Mucosa of descending colon (tissue), 3 donors: ENCODE data around the gene PRPF40A. TPM values are rescaled to one million over a fixed set of nuclear protein-coding genes. Genes with fewer than 3 reads are reported as not detected.

Experiments used
- ATAC-seq: fragments of 200-7000 bp; cut with Tn5 transposase; one replicate; pipeline ENCODE4 v1.9.1; 2020; ENCODE audit warnings: mild to moderate bottlenecking, moderate library complexity
- DNase-seq, 3 donors: peaks; one replicate each; pipeline ENCODE4 v3.0.0-alpha.2; 2020
- H3K36me3 ChIP-seq: fragments of 200-600 bp; one replicate; pipeline ENCODE4 v1.8.0; 2021; ENCODE audit warnings: low read depth, mild to moderate bottlenecking
- H3K4me1 ChIP-seq: fragments of 200-600 bp; one replicate; pipeline ENCODE4 v1.8.0; 2021; ENCODE audit warnings: low read depth, mild to moderate bottlenecking
- H3K4me3 ChIP-seq: fragments of 200-600 bp; one replicate; pipeline ENCODE4 v1.8.0; 2021; ENCODE audit warnings: mild to moderate bottlenecking
- H3K9me3 ChIP-seq: fragments of 200-600 bp; one replicate; pipeline ENCODE4 v1.8.0; 2021; ENCODE audit warnings: mild to moderate bottlenecking
- intact Hi-C, 2 donors: fragments of 100-400 bp; cut with DNase I in 1 of 2; cut with micrococcal nuclease in 1 of 2; formaldehyde crosslinking; loops; one replicate each; pipeline versions ENCODE4 v1.11.0 to v1.11.1; 2022; cut with DNase I, micrococcal nuclease
- total RNA-seq, 3 donors: library from RNA; stranded (reverse); fragmentation: NEBNext Ultra II Directional in 2 of 3; extraction: Animal tissue kit (Norgen Biotek cat#: 25700) in 2 of 3; gene quantifications; one replicate each; pipeline versions ENCODE4 v1.2.1 to v1.2.4, GENCODE V29; 2021 to 2023
- TF ChIP-seq, protein P1 (sequence below): fragments of 200-600 bp; IDR thresholded peaks from one replicate; pipeline ENCODE4 v1.8.0; 2022; ENCODE audit warnings: antibody characterized with exemption, mild to moderate bottlenecking
- donor health status: DM: no; HTN: no; CAD: no; lungs with moderate emphysema.
- donor health status: DM: no; HTN: no; CAD: no.
- donor health status: DM: no; HTN: yes; CAD: no.

PRPF40A gene
- total RNA-seq, 3 donors from 2014 or later: 66.6 to 87.4 (median 72.3) TPM

DNA sequence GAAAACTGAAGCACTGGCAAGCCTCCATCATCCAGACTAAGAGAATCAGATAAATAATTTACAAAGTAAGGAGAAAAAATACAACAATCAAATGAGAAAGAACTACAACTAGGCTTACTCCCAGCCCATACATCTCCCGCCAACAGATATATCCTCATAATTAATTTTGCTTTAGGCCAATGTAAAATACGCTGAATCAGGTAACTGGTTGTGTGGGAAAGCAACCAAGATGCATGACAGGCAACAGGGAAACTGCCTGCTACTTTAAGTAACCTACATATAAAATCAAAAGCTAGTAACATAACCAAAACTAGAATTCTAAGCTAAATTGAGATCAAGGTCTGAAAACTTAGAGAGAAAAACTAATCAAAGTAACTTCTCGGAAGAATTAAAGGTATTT lies 21.5 kb downstream of the PRPF40A start:
- intact Hi-C loops: no loop called here
- no peak for DNase-seq
- TF ChIP-seq, protein P1, sequence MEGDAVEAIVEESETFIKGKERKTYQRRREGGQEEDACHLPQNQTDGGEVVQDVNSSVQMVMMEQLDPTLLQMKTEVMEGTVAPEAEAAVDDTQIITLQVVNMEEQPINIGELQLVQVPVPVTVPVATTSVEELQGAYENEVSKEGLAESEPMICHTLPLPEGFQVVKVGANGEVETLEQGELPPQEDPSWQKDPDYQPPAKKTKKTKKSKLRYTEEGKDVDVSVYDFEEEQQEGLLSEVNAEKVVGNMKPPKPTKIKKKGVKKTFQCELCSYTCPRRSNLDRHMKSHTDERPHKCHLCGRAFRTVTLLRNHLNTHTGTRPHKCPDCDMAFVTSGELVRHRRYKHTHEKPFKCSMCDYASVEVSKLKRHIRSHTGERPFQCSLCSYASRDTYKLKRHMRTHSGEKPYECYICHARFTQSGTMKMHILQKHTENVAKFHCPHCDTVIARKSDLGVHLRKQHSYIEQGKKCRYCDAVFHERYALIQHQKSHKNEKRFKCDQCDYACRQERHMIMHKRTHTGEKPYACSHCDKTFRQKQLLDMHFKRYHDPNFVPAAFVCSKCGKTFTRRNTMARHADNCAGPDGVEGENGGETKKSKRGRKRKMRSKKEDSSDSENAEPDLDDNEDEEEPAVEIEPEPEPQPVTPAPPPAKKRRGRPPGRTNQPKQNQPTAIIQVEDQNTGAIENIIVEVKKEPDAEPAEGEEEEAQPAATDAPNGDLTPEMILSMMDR: no peak
- H3K4me3 ChIP-seq: no peak overlapping the region
- no peak for ATAC-seq
- H3K9me3 ChIP-seq: no peaks in the 10 kb centered on the region
- peaks cover 7% of the 10 kb centered on the region for H3K4me1 ChIP-seq
- H3K36me3 ChIP-seq: no peaks in the 10 kb centered on the region

DNA sequence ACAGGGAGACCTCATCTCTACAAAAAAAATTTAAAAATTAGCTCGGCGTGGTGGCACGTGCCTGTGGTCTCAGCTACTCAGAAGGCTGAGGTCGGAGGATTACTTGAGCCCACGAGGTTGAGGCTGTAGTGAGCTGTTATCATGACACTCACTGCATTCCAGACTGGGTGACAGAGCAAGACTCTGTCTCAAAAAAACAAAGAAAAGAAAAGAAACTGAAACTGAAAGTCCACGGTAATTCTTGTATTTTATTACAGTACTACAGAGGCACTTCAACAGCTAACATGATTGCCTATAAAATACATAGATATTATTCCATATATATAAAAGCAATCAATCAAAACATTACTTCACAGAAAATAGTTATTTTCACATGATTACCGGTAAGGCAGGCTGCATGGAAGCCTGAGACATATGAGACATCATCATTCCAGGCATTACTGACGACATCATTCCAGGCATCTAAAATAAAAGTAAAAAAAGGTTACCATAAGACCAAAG lies 23.1 kb downstream of the PRPF40A start:
- TF ChIP-seq, protein P1: no peak
- peak; percentile 79 for ATAC-seq
- H3K9me3 ChIP-seq: no peaks in the 10 kb centered on the region
- DNase-seq: peak in 1 of 3 donors; percentile 5
- peaks cover 7% of the 10 kb centered on the region for H3K4me1 ChIP-seq
- H3K4me3 ChIP-seq: no peak overlapping the region
- intact Hi-C loops: no loop called here
- H3K36me3 ChIP-seq: no peaks in the 10 kb centered on the region

DNA sequence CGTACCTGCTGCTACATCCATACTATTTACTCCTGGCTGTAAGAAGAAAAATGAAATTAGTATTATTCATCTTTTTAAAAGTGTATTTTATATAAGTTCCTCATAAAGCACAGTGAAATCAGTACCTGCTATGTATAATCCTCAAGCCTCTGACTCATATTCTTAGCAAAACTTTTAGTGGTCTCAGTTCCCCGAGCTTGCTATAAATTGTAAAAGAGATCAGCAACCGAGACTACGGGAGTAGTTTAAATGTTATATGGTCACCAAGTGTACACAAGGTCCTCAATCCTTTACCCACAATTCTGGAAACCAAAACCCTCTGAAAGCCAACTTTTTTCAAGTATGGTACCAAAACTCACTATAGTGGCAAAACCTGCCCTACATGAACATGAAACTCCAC lies 24.2 kb downstream of the PRPF40A start:
- Histone ChIP-seq H3K36me3 (no peaks in the 10 kb centered on the region), H3K4me3 (no peak overlapping the region), H3K4me1 (peaks cover 7% of the 10 kb centered on the region), H3K9me3 (no peaks in the 10 kb centered on the region)
- TF ChIP-seq, protein P1: no peak
- DNase-seq (no peak), ATAC-seq (no peak)
- intact Hi-C loops: no loop called here

DNA sequence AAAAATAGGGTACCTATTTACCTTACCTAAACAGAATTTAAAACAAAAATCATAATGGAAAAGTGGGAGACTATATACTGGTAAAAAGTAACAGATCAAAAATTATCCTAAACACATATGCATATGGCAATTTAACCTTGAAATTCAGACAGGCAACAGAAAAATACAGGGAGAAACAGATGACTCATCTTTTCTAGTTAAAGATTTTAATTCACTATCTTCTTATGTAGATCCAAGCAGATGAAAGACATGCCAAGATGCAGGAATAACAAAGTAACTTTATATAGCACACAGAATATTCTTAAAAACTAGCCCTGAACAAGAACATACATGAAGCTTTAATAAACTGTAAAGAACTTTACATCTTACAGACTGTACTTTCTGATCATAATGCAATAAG lies 30.9 kb downstream of the PRPF40A start:
- H3K9me3 ChIP-seq: no peaks in the 10 kb centered on the region
- no peaks in the 10 kb centered on the region for H3K36me3 ChIP-seq
- TF ChIP-seq, protein P1: no peak
- intact Hi-C loops: no loop called here
- ATAC-seq (no peak), DNase-seq (no peak)
- no peaks in the 10 kb centered on the region for H3K4me1 ChIP-seq
- no peak overlapping the region for H3K4me3 ChIP-seq

DNA sequence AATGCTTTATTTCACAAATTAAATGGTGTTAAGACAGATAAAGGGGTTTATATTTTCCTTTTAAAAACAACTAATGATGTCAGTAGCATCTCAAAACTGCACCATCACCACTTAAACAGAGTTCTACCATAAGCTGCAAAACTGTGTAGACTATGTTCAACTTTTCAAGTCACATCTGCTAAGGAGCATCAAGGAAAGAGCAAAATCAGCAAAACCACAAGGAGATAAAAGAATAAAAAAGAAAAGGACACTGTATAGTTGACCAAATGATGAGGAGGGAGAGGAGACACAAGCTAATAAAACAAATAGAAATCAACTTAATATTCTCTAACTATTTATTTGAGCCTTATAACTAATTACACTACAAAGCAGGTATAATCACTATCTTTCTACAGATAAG lies 33.9 kb downstream of the PRPF40A start:
- no peaks in the 10 kb centered on the region for H3K4me1 ChIP-seq
- TF ChIP-seq, protein P1: no peak
- intact Hi-C loops: no loop called here
- no peak for ATAC-seq
- H3K36me3 ChIP-seq: peaks cover 3% of the 10 kb centered on the region
- DNase-seq: no peak
- H3K4me3 ChIP-seq: no peak overlapping the region
- no peaks in the 10 kb centered on the region for H3K9me3 ChIP-seq

DNA sequence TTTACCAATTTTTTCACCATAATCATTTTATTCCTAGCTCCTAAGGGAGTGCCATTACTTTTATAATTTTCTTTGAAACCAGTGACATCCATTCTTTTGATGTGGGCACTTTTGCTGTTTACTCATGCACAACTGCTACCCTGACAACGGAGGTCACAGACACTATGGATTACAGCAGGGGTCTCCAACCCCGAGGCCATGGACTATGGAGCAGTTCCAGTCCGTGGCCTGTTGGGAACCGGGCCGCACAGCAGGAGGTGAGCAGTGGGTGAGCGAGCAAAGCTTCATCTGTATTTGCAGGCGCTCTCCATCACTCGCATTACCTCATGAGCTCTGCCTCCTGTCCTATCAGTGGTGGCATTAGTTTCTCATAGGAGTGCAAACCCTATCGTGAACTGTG lies 34.6 kb downstream of the PRPF40A start:
- intact Hi-C loops: no loop called here
- H3K4me1 ChIP-seq: no peaks in the 10 kb centered on the region
- no peak for DNase-seq
- H3K36me3 ChIP-seq: peaks cover 3% of the 10 kb centered on the region
- H3K4me3 ChIP-seq: no peak overlapping the region
- H3K9me3 ChIP-seq: no peaks in the 10 kb centered on the region
- ATAC-seq: no peak
- TF ChIP-seq, protein P1: no peak
